Stimulated activated naive CD8-positive, alpha-beta T cell treated with anti-CD3 and anti-CD28 coated beads, Interleukin-15, Interleukin-2, amounts not matched to agents 100 ng/mL and 50 ng/mL, for 24 hours (primary cell): ENCODE data around the gene VAMP8.

ENCODE experiments used
- H3K27ac Mint-ChIP-seq: one replicate; pipeline ENCODE4 v1.8.0; 2021; ENCODE audit warnings: mild to moderate bottlenecking, mixed read lengths
- H3K27me3 Mint-ChIP-seq: one replicate; pipeline ENCODE4 v1.8.0; 2021; ENCODE audit warnings: mixed read lengths
- H3K36me3 Mint-ChIP-seq: one replicate; pipeline ENCODE4 v1.8.0; 2021; ENCODE audit warnings: low read depth, mixed read lengths
- H3K4me1 Mint-ChIP-seq: one replicate; pipeline ENCODE4 v1.8.0; 2021; ENCODE audit warnings: low read depth, mixed read lengths
- H3K4me3 Mint-ChIP-seq: one replicate; pipeline ENCODE4 v1.8.0; 2021; ENCODE audit warnings: mild to moderate bottlenecking, mixed read lengths
- H3K9me3 Mint-ChIP-seq: one replicate; pipeline ENCODE4 v1.8.0; 2021; ENCODE audit warnings: mixed read lengths

Gene VAMP8

GRCh38 chr2:85577386-85578242 lies at the start of gene VAMP8:
Gene VAMP8 (plus strand): TSS chr2:85577586. CDS start chr2:85577647, 61 bp downstream.
- H3K36me3 Mint-ChIP-seq = peaks cover 16% of the 10 kb centered on the region
- peak within 1 kb of the TSS; percentile 97 for H3K4me3 Mint-ChIP-seq
- peaks cover 40% of the 10 kb centered on the region for H3K4me1 Mint-ChIP-seq
- H3K27me3 Mint-ChIP-seq = no peaks in the 10 kb centered on the region
- H3K27ac Mint-ChIP-seq = peak within 1 kb of the TSS; percentile 86
- H3K9me3 Mint-ChIP-seq = no peaks in the 10 kb centered on the region

GRCh38 chr2:85527787-85528186 lies 49.6 kb upstream of the VAMP8 start:
- Mint-ChIP-seq H3K9me3 (no peaks in the 10 kb centered on the region), H3K4me1 (no peaks in the 10 kb centered on the region), H3K27me3 (peaks cover 3% of the 10 kb centered on the region), H3K36me3 (no peaks in the 10 kb centered on the region), H3K4me3 (no peak overlapping the region), H3K27ac (no peak overlapping the region)

- H3K27me3 Mint-ChIP-seq = peaks cover 3% of the 10 kb centered on the region
- H3K9me3 Mint-ChIP-seq = no peaks in the 10 kb centered on the region
- H3K27ac Mint-ChIP-seq = no peak overlapping the region
- H3K36me3 Mint-ChIP-seq = no peaks in the 10 kb centered on the region
- no peaks in the 10 kb centered on the region for H3K4me1 Mint-ChIP-seq
- H3K4me3 Mint-ChIP-seq = no peak overlapping the region
Observed at GRCh38 chr2:85528355-85528754, 49.0 kb upstream of the VAMP8 start.

GRCh38 chr2:85529809-85530208 lies 47.6 kb upstream of the VAMP8 start:
- H3K4me1 Mint-ChIP-seq = no peaks in the 10 kb centered on the region
- H3K27ac Mint-ChIP-seq = no peak overlapping the region
- no peaks in the 10 kb centered on the region for H3K36me3 Mint-ChIP-seq
- no peak overlapping the region for H3K4me3 Mint-ChIP-seq
- no peaks in the 10 kb centered on the region for H3K9me3 Mint-ChIP-seq
- peaks cover 3% of the 10 kb centered on the region for H3K27me3 Mint-ChIP-seq

- Mint-ChIP-seq H3K4me3 (no peak overlapping the region), H3K36me3 (peaks cover 4% of the 10 kb centered on the region), H3K4me1 (peaks cover 4% of the 10 kb centered on the region), H3K27ac (no peak overlapping the region), H3K27me3 (peaks cover 3% of the 10 kb centered on the region), H3K9me3 (no peaks in the 10 kb centered on the region)
Observed at GRCh38 chr2:85531589-85531988, 45.8 kb upstream of the VAMP8 start.

GRCh38 chr2:85534099-85534498 lies 43.3 kb upstream of the VAMP8 start:
- Mint-ChIP-seq H3K9me3 (no peaks in the 10 kb centered on the region), H3K4me3 (no peak overlapping the region), H3K27me3 (no peaks in the 10 kb centered on the region), H3K36me3 (peaks cover 4% of the 10 kb centered on the region), H3K27ac (no peak overlapping the region), H3K4me1 (peaks cover 16% of the 10 kb centered on the region)

- Mint-ChIP-seq H3K4me1 (peaks cover 18% of the 10 kb centered on the region), H3K9me3 (no peaks in the 10 kb centered on the region), H3K27ac (no peak overlapping the region), H3K4me3 (no peak overlapping the region), H3K27me3 (no peaks in the 10 kb centered on the region), H3K36me3 (peaks cover 7% of the 10 kb centered on the region)
Observed at GRCh38 chr2:85534881-85535280, 42.5 kb upstream of the VAMP8 start.

- H3K4me3 Mint-ChIP-seq = no peak overlapping the region
- H3K27ac Mint-ChIP-seq = no peak overlapping the region
Observed at GRCh38 chr2:85536479-85536878, 40.9 kb upstream of the VAMP8 start.

GRCh38 chr2:85537600-85538506 lies 39.5 kb upstream of the VAMP8 start:
- Mint-ChIP-seq H3K4me3 (peak overlapping the region; percentile 99), H3K36me3 (peaks cover 37% of the 10 kb centered on the region), H3K4me1 (peaks cover 47% of the 10 kb centered on the region), H3K27ac (peak overlapping the region; percentile 99), H3K9me3 (no peaks in the 10 kb centered on the region), H3K27me3 (no peaks in the 10 kb centered on the region)

More at GRCh38 chr2:85536479-85536878, 40.9 kb upstream of the VAMP8 start:
- Mint-ChIP-seq H3K36me3 (peaks cover 23% of the 10 kb centered on the region), H3K9me3 (no peaks in the 10 kb centered on the region), H3K4me1 (peaks cover 34% of the 10 kb centered on the region), H3K27me3 (no peaks in the 10 kb centered on the region)

GRCh38 chr2:85538507-85539360 lies 38.7 kb upstream of the VAMP8 start, which contains the start of gene MAT2A:
Gene MAT2A (plus strand): TSS chr2:85539168. CDS start chr2:85539288, 120 bp downstream.
- peaks cover 53% of the 10 kb centered on the region for H3K4me1 Mint-ChIP-seq
- H3K4me3 Mint-ChIP-seq = peak within 1 kb of the TSS; percentile 99
- H3K36me3 Mint-ChIP-seq = peaks cover 46% of the 10 kb centered on the region
- peak within 1 kb of the TSS; percentile 99 for H3K27ac Mint-ChIP-seq
- H3K27me3 Mint-ChIP-seq = no peaks in the 10 kb centered on the region
- no peaks in the 10 kb centered on the region for H3K9me3 Mint-ChIP-seq

GRCh38 chr2:85539361-85540132 lies 37.8 kb upstream of the VAMP8 start:
- Mint-ChIP-seq H3K27ac (peak overlapping the region; percentile 99), H3K27me3 (no peaks in the 10 kb centered on the region), H3K9me3 (no peaks in the 10 kb centered on the region), H3K4me1 (peaks cover 60% of the 10 kb centered on the region), H3K4me3 (peak overlapping the region; percentile 99), H3K36me3 (peaks cover 54% of the 10 kb centered on the region)

GRCh38 chr2:85540133-85540648 lies 37.2 kb upstream of the VAMP8 start:
- Mint-ChIP-seq H3K4me3 (peak overlapping the region; percentile 99), H3K4me1 (peaks cover 60% of the 10 kb centered on the region), H3K36me3 (peaks cover 59% of the 10 kb centered on the region), H3K27me3 (no peaks in the 10 kb centered on the region), H3K27ac (peak overlapping the region; percentile 96), H3K9me3 (no peaks in the 10 kb centered on the region)

- Mint-ChIP-seq H3K36me3 (peaks cover 63% of the 10 kb centered on the region), H3K9me3 (no peaks in the 10 kb centered on the region), H3K27ac (peak overlapping the region; percentile 96), H3K4me3 (peak overlapping the region; percentile 99), H3K27me3 (no peaks in the 10 kb centered on the region), H3K4me1 (peaks cover 59% of the 10 kb centered on the region)
Observed at GRCh38 chr2:85541262-85541661, 36.1 kb upstream of the VAMP8 start.
